HG03103 (cell line): ENCODE results near the gene BTBD9.

Experiments
- ATAC-seq: cut with Tn5 transposase; IDR thresholded peaks from one replicate; pipeline ENCODE4 v1.9.1; 2021; ENCODE audit warnings: low read depth; ENCODE audit not compliant: unreplicated experiment

The BTBD9 gene

GRCh38 chr6:38220069-38220723 is 419.5 kb downstream of the BTBD9 start:
- no peak for ATAC-seq

- no peak for ATAC-seq
Measured at GRCh38 chr6:38218235-38218634, 421.5 kb downstream of the BTBD9 start.

DNA sequence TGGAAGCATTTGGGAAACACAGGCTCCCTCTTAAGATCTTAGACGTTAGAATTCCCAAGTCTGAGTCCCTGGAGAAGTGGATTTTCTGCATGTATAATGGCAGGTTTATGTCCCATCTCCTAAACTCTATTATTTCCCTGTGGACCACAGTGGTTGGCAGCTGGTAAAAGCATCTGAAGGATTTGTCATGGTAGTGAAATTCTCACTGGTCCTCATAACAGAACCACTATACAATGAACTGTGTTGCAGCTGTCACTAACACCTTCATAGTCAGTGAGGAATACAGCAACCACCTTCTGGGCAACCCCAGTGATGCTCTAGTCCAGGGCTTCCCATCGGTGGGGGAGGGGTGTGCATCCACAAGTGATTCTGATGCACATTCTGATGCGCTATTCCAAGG is 423.3 kb downstream of the BTBD9 start:
- no peak for ATAC-seq

DNA sequence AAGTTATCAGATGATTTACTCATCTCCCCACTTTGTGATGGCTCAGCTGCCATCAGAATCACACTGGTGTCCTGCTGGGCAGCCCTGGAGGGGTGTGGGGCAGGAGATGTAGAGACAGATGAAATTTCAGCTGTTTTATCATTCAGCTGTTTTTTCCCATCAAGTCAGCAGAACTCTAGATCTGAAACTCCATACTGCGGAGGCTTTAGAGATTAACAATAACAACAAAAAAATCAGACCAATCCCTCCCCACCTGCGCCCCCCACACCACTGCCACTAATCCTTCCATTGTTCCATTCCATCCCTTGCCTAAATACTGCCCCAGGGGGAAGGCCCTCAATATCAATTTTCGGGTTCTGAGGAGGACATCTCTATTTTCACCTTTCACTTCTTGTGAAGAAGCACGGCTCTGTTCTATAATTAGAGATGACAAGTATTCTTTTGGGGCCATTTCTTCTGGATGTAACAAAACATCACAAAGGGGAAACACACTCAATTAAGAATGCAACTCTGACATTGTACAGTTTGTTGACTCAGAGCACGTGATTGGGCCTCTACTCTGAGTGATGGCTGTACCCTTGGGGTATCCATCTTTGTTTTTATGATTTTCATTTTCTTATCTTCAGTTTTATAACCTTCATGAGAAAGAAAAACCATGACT is 423.9 kb downstream of the BTBD9 start:
- no peak for ATAC-seq

GRCh38 chr6:38215225-38215624 is 424.5 kb downstream of the BTBD9 start:
- ATAC-seq = no peak

GRCh38 chr6:38214159-38214558 is 425.6 kb downstream of the BTBD9 start:
- no peak for ATAC-seq

DNA sequence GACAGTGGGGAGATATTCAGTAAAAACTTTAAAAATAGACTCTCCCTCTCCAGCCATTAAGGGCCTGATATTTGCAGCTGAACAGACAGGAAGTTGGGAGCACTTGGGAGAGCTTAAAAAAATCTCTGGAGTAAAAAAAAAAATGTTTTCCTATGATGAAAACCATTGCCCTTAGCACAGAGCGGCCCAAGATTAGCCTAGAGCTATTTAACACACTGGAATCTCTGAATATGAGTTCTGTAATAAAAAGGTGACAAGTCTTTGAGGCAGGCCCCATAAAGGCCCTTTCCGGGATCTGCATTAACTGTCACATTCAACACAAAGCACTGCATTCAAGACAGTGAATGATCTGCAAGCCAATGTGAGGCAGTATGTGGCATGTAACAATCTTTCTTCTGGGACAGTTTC is 426.5 kb downstream of the BTBD9 start:
- no peak for ATAC-seq

DNA sequence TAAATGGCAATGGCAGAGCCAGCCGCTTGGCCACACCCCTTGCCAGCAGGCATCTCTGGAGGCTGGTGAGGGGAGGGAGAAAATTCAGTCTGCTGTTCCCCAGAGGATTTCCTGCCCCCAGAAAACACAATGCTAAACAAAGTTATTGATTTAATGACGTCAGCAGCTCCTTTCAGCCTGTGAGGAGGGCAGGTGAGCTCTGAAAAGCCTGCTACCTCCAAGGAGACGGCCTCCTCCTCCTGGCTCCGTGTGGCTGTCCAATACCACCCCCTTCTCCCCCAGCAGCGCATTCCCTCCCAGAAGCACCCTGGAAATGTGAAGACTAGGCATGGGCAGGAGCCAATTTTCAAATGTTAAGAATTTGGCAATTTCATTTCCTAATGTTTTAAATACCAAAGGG is 427.1 kb downstream of the BTBD9 start:
- ATAC-seq = no peak

DNA sequence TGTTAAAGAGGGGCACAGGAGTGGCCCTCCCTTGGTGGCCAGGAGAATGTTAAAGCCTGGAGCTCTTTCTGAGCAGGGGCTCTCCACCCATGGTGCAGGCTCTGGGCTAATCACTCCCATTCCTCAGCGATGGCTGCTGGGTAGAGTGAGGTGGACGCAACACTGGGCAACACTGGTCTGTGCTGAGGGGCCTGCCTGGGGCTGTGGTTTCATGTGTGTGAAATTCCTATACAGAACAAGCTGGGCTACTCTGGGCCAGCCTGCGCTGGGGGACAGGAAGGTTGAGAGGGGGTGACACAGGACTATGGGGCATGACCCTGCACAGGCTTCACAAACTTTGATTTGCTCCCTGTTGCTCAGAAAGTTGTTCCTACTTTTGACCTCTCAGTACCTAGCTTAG is 427.6 kb downstream of the BTBD9 start:
- ATAC-seq = no peak

DNA sequence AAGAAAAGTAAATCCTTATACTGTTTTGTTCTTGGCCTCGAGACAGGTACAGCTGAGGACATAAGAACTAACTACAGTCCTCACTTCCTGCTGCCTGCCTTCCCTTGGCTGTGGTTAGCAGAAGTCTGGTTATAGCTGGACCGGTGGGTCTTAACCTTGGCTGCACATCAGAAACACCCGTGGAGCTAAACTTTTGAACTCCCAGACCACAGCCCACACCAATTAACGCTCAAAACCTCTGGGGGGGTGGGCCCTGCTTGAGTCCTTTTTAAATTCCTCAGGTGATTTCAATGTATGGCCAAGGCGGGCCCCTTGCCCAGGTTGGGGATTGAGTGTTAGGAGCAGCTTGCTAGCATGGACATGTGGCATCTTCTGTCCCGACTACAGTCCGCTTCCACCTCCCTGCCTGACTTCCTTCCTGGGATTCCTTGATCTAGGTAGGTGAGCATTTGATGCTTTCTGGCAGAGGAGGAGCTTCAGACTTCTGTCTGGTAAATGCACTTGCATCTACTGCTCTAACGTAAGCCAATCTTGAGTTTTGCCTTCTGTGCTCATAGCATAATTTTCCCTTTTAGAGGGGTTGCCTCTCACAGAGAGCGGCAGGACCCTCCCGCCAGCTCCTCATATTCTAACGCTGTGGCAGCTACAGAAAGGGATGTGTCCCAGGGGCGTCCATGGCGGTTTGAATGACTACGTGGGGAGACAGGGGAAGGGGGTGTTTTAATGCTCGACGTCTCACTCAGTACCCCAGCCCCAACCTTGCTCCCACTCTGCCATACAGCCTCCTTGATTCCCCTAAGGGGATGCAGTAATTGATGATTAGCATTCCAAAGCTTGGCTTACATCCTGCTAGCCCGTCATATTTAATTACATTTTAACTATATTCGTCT is 430.1 kb downstream of the BTBD9 start:
- ATAC-seq = no peak

GRCh38 chr6:38208028-38208427 is 431.7 kb downstream of the BTBD9 start:
- ATAC-seq = no peak

- no peak for ATAC-seq
Measured at GRCh38 chr6:38207375-38207774, 432.4 kb downstream of the BTBD9 start.

DNA sequence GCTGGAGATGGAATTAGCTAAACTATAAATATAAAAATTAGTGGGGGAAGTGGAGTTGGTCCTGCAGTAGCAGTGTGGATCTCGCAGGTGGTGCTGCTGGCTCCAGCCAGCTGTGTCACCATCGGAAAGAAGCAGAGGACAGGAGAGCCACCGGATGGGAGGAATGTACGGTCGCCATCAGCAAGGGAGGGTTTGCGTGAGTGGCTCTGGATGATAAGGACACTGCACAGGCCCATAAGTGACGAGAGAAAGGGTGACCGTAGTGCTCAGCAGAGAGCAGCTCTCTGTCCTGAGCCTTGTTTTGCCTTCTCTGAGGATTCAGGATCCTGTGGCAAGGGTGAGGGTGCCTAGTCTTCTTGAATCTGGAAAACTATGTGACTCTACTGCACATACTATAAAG is 441.5 kb downstream of the BTBD9 start:
- no peak for ATAC-seq

GRCh38 chr6:38195113-38195635 is 444.6 kb downstream of the BTBD9 start:
- no peak for ATAC-seq

DNA sequence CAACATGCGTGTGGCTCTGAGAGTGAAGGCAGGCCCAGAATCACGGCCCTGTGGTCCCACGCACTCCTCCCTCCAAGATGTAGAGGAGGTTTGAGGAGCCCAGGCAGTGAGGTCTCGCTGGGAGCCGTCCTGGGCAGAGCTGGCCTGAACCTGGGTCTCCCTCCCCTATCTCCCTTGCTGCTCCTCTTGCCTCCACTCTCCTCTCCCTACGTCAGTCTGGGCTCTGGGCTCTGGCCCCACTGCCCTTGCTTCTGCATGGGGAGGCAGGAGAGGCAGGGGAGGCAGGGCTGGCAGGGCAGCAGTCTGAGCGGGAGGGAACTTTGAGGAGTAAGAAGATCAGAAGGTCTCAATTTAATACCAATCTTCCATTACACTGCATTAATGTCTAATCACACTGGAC is 445.1 kb downstream of the BTBD9 start:
- no peak for ATAC-seq

DNA sequence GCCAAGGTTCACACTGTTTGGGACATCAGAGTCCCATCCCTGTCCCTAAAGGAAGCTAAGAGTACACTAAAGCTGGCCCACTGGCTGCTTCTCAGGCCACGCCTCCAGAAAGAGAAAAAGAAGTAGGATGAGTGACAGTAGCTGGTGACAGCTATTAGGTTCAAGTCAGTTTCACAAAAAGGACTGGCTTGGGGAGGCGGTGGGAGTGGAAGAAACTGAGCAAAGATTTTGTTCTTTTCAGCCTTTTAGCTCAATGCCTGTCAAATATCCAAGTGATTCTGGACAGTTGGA is 445.5 kb downstream of the BTBD9 start:
- ATAC-seq = no peak

GRCh38 chr6:38193481-38194281 is 446.0 kb downstream of the BTBD9 start:
- ATAC-seq = no peak

DNA sequence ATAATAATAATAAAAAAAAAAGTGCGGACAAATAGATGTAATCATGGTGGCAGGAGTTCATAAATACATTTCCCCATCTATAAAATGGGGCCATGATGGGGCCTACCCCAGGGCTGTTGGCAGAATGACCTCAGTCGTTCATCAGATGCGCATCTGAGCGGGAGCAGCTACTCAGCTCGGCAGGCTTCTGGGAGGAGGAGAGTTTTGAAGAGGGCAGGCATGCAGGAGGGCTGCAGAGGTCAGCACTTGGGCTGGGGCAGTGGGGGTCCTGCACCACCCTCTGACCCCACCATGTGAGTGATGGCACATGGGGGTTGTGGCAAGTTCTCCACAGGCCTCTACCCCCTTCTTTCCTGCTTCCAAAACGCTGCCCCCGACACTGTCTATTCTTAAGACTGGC is 446.7 kb downstream of the BTBD9 start:
- no peak for ATAC-seq

DNA sequence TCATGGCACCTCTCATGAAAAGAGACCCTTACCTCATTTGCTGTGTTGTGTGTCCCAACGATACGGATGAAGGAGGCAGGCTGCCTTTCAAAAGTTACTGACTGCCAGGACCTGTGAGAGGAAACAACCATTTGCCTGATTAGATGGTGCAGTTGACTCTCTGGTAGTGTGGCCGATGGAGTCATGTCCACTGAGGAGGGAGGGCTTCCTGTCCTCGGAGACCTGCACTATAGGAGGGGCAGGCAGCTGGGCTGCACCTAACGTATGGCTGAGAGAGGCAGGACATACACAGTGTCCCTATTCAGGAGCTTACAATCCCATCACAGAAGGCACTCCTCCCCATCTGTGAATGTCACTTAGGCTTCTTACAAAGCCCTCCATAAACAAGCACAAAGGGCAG is 447.2 kb downstream of the BTBD9 start:
- no peak for ATAC-seq

DNA sequence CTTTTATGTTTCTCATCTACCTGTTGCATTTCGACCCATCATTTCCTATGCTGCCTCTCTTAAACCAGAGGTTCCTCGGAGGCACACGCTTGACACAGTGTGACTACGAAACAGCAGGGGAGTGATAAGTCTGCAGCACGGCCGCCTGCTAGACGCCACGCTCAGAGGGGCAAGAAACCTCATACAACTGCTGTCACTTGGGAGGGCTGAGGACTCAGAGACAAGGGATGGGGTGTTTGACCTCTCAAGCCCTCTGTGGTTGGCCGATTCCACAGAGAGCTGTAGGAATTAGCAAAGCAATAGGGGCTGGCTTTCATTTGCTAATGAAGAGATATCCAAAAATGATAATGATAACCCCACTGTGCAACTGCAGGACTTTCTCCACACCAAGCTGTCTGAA is 447.7 kb downstream of the BTBD9 start:
- no peak for ATAC-seq

GRCh38 chr6:38191418-38191817 is 448.3 kb downstream of the BTBD9 start:
- no peak for ATAC-seq
